Endothelial cell of umbilical vein (primary cell): ENCODE results near the gene SPTBN4. TPM values are rescaled to one million over a fixed set of nuclear protein-coding genes. Genes with fewer than 3 reads are reported as not detected.
"Not testable (repeated sequence)": the region's sequence is repeated elsewhere in the genome, so short reads cannot be mapped to it uniquely, and the experiment has no call there.

Source experiments
- BruUV-seq: library from RNA; stranded (reverse); fragments of 400-500 nt; replicated peaks from 2 replicates; lab custom pipeline; 2021; lab: Mats Ljungman, UMichigan
- CTCF ChIA-PET: fragments of 300-600, 350-600 bp; sonication (Branson Sonifier 250); formaldehyde crosslinking; loops from one replicate; lab custom pipeline; 2021; ENCODE audit warnings: antibody characterized with exemption, inconsistent platforms; lab: Charles Lee
- POLR2A ChIA-PET: fragments of 300-600, 350-600 bp; sonication (Branson Sonifier 250); formaldehyde crosslinking; loops from one replicate; lab custom pipeline; 2021; ENCODE audit warnings: antibody characterized with exemption, inconsistent platforms; lab: Charles Lee
- DNase-seq: peaks from one replicate; pipeline ENCODE4 v3.0.0-alpha.2; 2011; ENCODE audit warnings: low read depth, low spot score
- FAIRE-seq: peaks from 2 replicates; lab custom pipeline; 2011; peaks lifted over from hg19 to GRCh38; lab: Jason Lieb, UNC
- H2AFZ ChIP-seq: 2 replicates; pipeline ENCODE4 v1.6.0; 2012; ENCODE audit warnings: low read depth, low read length, control low read depth, inconsistent platforms
- H3K27ac ChIP-seq: 2 replicates; pipeline ENCODE4 v1.5.1; 2011; ENCODE audit warnings: low read depth, mild to moderate bottlenecking, control low read depth, low read length, moderate library complexity; ENCODE audit not compliant: insufficient read depth
- H3K27me3 ChIP-seq, 2 experiments: 2 replicates each; pipeline versions ENCODE4 v1.6.0 to v1.6.1; 2011; ENCODE audit warnings: low read length in 2 of 2, mixed read lengths in 1 of 2; ENCODE audit not compliant: control insufficient read depth in 2 of 2, insufficient read depth in 2 of 2
- H3K36me3 ChIP-seq, 2 experiments: 2 replicates in 1 of 2; 3 replicates in 1 of 2; pipeline ENCODE4 v1.5.1; 2011; ENCODE audit warnings: low read length in 2 of 2, mild to moderate bottlenecking in 1 of 2, moderate library complexity in 1 of 2; ENCODE audit not compliant: control insufficient read depth in 2 of 2, insufficient read depth in 2 of 2; ENCODE audit errors: extremely low read depth in 1 of 2
- H3K4me1 ChIP-seq: 3 replicates; pipeline ENCODE4 v1.5.1; 2011; ENCODE audit warnings: mild to moderate bottlenecking, low read length; ENCODE audit not compliant: control insufficient read depth, insufficient read depth; ENCODE audit errors: extremely low read depth
- H3K4me2 ChIP-seq: 2 replicates; pipeline ENCODE4 v1.6.1; 2011; ENCODE audit warnings: low read length, control low read depth, mixed read lengths; ENCODE audit not compliant: insufficient read depth
- H3K4me3 ChIP-seq, 3 experiments: fragments of 200-600 bp in 1 of 3; sonication (generic), shearing (Covaris generic) in 1 of 3; replicated peaks in 1 of 3; 2 replicates each; pipeline ENCODE4 v1.5.1; 2011 to 2016; ENCODE audit warnings: control low read depth in 3 of 3, low read length in 3 of 3, mild to moderate bottlenecking in 2 of 3, inconsistent platforms in 1 of 3, low read depth in 1 of 3, moderate library complexity in 1 of 3; ENCODE audit not compliant: insufficient read depth in 1 of 3
- H3K79me2 ChIP-seq: 2 replicates; pipeline ENCODE4 v1.6.0; 2012; ENCODE audit warnings: low read length, inconsistent platforms; ENCODE audit not compliant: control insufficient read depth, insufficient read depth
- H3K9ac ChIP-seq: replicated peaks from 2 replicates; pipeline ENCODE3; 2011; ENCODE audit warnings: low read length, control low read depth; ENCODE audit not compliant: insufficient read depth; ENCODE audit errors: extremely low read depth
- H3K9me1 ChIP-seq: replicated peaks from 3 replicates; pipeline ENCODE4 v1.6.0; 2011; ENCODE audit warnings: mild to moderate bottlenecking, low read length; ENCODE audit not compliant: control insufficient read depth, insufficient read depth; ENCODE audit errors: extremely low read depth
- H3K9me3 ChIP-seq: replicated peaks from 2 replicates; pipeline ENCODE4 v1.5.1; 2012; ENCODE audit warnings: low read length, inconsistent platforms; ENCODE audit not compliant: control insufficient read depth, insufficient read depth
- H4K20me1 ChIP-seq: replicated peaks from 2 replicates; pipeline ENCODE3; 2011; ENCODE audit warnings: mild to moderate bottlenecking, low read length; ENCODE audit not compliant: control insufficient read depth, insufficient read depth; ENCODE audit errors: extremely low read depth
- GATA2 ChIP-seq: IDR thresholded peaks from 2 replicates; pipeline ENCODE4 v1.7.0; 2011; ENCODE audit warnings: low read depth, mild to moderate bottlenecking, moderate library complexity, mixed read lengths, low read length; ENCODE audit not compliant: insufficient read length, insufficient read depth
- JUN ChIP-seq: IDR thresholded peaks from 2 replicates; pipeline ENCODE4 v1.6.1; 2011; ENCODE audit warnings: borderline replicate concordance, low read depth; ENCODE audit not compliant: insufficient read length, insufficient read depth
- POLR2A ChIP-seq: IDR thresholded peaks from 2 replicates; pipeline ENCODE4 v1.6.1; 2012; ENCODE audit warnings: low read depth, mild to moderate bottlenecking, control low read depth, low read length
- POLR2AphosphoS5 ChIP-seq: IDR thresholded peaks from 2 replicates; pipeline ENCODE4 v1.6.1; 2012; ENCODE audit warnings: low read depth, mild to moderate bottlenecking, control low read depth, low read length, moderate library complexity; ENCODE audit not compliant: insufficient read depth
- dilution Hi-C: fragments of 300-500 bp; cut with MboI; formaldehyde crosslinking; loops from one replicate; pipeline ENCODE4 v1.15.0; 2019; ENCODE audit warnings: low sequenced_read_pairs; ENCODE audit not compliant: extremely low pct_ligation_motif_present
- intact Hi-C: fragments of 100-400 bp; cut with micrococcal nuclease; formaldehyde crosslinking; loops from one replicate; pipeline ENCODE4 v1.10.0; 2022
- polyA plus RNA-seq, 4 experiments: library from polyadenylated mRNA; depleted of rRNA in 3 of 4; stranded (reverse) in 3 of 4; unstranded in 1 of 4; fragments of >200 nt; gene quantifications; 2 replicates each; pipeline versions ENCODE4 v1.2.1 to v1.2.3, GENCODE V29; 2011 to 2012; ENCODE audit warnings: missing spikeins in 1 of 4
- total RNA-seq: library from RNA; stranded (reverse); gene quantifications from 2 replicates; pipeline ENCODE4 v1.2.3, GENCODE V29; 2021
- TF ChIP-seq, protein P1 (sequence below), 2 donors: IDR thresholded peaks; 1 replicate in 1 of 2; 2 replicates in 1 of 2; pipeline ENCODE4 v1.5.1; 2011; ENCODE audit warnings: low read length in 2 of 2, mild to moderate bottlenecking in 2 of 2, moderate library complexity in 2 of 2, control low read depth in 1 of 2, inconsistent platforms in 1 of 2, low read depth in 1 of 2; ENCODE audit not compliant: insufficient read depth in 1 of 2; ENCODE audit errors: extremely low read depth in 1 of 2

SPTBN4 gene
- total and polyA plus RNA-seq, 2 donors (not counting 3 experiments of a cell fraction or from before 2014, with no cell fraction given), result 0.33 TPM; not detected in 1

DNA sequence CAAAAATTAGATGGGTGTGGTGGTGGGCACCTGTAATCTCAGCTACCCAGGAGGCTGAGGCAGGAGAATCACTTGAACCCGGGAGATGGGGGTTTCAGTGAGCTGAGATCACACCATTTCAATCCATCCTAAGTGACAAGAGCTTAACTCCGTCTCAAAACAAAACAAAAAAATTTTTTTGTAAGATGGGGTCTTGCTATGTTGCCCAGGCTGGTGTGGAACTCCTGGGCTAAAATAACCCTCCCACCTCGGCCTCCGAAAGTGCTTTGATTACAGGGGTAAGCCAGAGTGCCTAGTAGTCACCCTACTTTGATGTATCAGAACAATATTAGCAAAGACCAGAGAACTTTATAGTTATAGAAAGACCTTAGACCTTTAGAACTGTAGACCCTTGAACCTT lies 7.9 kb downstream of the SPTBN4 start:
- H3K4me2 ChIP-seq, result no peak overlapping the region
- DNase-seq (no peak), FAIRE-seq (no peak)
- ChIA-PET POLR2A (no interaction called here), CTCF (no interaction called here)
- H3K9ac ChIP-seq, result no peak overlapping the region
- H3K4me1 ChIP-seq, result no peaks in the 10 kb centered on the region
- no peak for TF ChIP-seq POLR2A
- TF ChIP-seq, protein P1, sequence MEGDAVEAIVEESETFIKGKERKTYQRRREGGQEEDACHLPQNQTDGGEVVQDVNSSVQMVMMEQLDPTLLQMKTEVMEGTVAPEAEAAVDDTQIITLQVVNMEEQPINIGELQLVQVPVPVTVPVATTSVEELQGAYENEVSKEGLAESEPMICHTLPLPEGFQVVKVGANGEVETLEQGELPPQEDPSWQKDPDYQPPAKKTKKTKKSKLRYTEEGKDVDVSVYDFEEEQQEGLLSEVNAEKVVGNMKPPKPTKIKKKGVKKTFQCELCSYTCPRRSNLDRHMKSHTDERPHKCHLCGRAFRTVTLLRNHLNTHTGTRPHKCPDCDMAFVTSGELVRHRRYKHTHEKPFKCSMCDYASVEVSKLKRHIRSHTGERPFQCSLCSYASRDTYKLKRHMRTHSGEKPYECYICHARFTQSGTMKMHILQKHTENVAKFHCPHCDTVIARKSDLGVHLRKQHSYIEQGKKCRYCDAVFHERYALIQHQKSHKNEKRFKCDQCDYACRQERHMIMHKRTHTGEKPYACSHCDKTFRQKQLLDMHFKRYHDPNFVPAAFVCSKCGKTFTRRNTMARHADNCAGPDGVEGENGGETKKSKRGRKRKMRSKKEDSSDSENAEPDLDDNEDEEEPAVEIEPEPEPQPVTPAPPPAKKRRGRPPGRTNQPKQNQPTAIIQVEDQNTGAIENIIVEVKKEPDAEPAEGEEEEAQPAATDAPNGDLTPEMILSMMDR (IDR thresholded peaks at IDR 0.05; ENCODE audit: extremely low read depth in 1 of 2, insufficient read depth in 1 of 2, low read depth in 1 of 2, low read length in 2 of 2), result no peak
- TF ChIP-seq POLR2AphosphoS5, result no peak
- TF ChIP-seq GATA2, result no peak
- no peak for TF ChIP-seq JUN
- no peaks in the 10 kb centered on the region for H3K36me3 ChIP-seq
- H3K4me3 ChIP-seq, result no peak overlapping the region
- H4K20me1 ChIP-seq, result no peaks in the 10 kb centered on the region
- no peak overlapping the region for H3K27ac ChIP-seq
- dilution Hi-C loops (no loop called here), intact Hi-C loops (no loop called here)
- H3K27me3 ChIP-seq, result no peaks in the 10 kb centered on the region
- no peaks in the 10 kb centered on the region for H3K79me2 ChIP-seq
- no peaks in the 10 kb centered on the region for H3K9me3 ChIP-seq
- no peaks in the 10 kb centered on the region for H3K9me1 ChIP-seq
- no peak overlapping the region for H2AFZ ChIP-seq
- BruUV-seq, result no TSS peak

DNA sequence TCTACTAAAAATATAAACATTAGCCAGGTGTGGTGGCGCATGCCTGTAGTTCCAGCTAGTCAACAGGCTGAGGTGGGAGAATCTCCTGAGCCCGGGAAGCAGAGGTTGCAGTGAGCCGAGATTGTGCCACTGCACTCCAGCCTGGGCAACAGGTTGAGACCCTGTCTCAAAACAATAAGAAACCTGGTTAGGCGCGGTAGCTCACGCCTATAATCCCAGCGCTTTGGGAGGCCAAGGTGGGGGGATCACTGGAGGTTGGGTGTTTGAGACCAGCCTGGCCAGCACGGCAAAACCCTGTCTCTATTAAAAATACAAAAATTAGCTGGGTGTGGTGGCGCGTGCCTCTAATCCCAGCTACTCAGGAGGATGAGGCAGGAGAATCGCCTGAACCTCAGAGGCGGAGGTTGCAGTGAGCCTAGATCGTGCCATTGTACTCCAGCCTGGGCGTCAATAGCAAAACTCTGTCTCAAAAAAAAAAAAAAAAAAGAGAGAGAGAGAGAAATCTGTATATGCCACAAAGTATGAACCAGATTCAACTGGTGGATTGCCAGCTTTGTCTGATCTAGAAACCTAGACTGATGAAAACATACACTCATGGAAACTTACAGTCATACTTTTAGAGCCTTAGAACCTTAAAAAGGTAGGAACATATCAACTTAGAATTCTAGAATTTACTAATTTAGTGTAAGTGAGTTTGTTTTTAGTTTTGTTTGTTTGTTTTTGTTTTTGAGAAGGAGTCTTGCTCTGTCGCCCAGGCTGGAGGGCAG lies 9.3 kb downstream of the SPTBN4 start:
- BruUV-seq, intact Hi-C loops, DNase-seq, H4K20me1 ChIP-seq, POLR2A ChIA-PET, H3K79me2 ChIP-seq, H3K4me3 ChIP-seq, dilution Hi-C loops, H3K4me2 ChIP-seq, H3K27ac ChIP-seq, H3K36me3 ChIP-seq, H3K9me3 ChIP-seq, H3K9ac ChIP-seq, H2AFZ ChIP-seq, H3K27me3 ChIP-seq, H3K9me1 ChIP-seq, FAIRE-seq, H3K4me1 ChIP-seq: not testable (repeated sequence)
- CTCF ChIA-PET, result interaction anchor here (0.8 to 1.4 kb wide), 3 partner anchors 10 to 24 kb away, joined by 3 read pairs; partner anchors contain the start of gene BLVRB
